Effector memory CD8-positive, alpha-beta T cell (primary cell): ENCODE results near the gene KIAA1210.

Experiments used
- ATAC-seq: fragments of 150-1000 bp; cut with Tn5 transposase; replicated peaks from 2 replicates; pipeline ENCODE4 v1.10.0; 2021; ENCODE audit warnings: mild to moderate bottlenecking, moderate library complexity
- DNase-seq, 3 experiments: peaks; one replicate each; pipeline ENCODE4 v3.0.0; 2021
- H3K27ac Mint-ChIP-seq, 2 donors: one replicate each; pipeline ENCODE4 v1.8.0; 2022; ENCODE audit warnings: mild to moderate bottlenecking in 2 of 2, mixed read lengths in 2 of 2, moderate library complexity in 2 of 2
- H3K27me3 Mint-ChIP-seq, 2 donors: one replicate each; pipeline ENCODE4 v1.8.0; 2022; ENCODE audit warnings: mixed read lengths in 2 of 2
- H3K36me3 Mint-ChIP-seq: one replicate; pipeline ENCODE4 v1.8.0; 2022; ENCODE audit warnings: mild to moderate bottlenecking, moderate library complexity, mixed read lengths; ENCODE audit not compliant: insufficient read depth
- H3K4me1 Mint-ChIP-seq, 2 donors: one replicate each; pipeline ENCODE4 v1.8.0; 2022; ENCODE audit warnings: low read depth in 2 of 2, mixed read lengths in 2 of 2
- H3K4me3 Mint-ChIP-seq, 2 donors: one replicate each; pipeline ENCODE4 v1.8.0; 2022; ENCODE audit warnings: mild to moderate bottlenecking in 2 of 2, mixed read lengths in 2 of 2, moderate library complexity in 2 of 2
- H3K9me3 Mint-ChIP-seq, 2 donors: one replicate each; pipeline ENCODE4 v1.8.0; 2022; ENCODE audit warnings: mixed read lengths in 2 of 2
- total RNA-seq, 9 experiments: gene quantifications; one replicate each; lab custom pipeline; 2026; lab: John Stamatoyannopoulos, UW

KIAA1210 gene
- total RNA-seq: 0 to 0.11 (median 0) reads per million in 9 experiments

DNA sequence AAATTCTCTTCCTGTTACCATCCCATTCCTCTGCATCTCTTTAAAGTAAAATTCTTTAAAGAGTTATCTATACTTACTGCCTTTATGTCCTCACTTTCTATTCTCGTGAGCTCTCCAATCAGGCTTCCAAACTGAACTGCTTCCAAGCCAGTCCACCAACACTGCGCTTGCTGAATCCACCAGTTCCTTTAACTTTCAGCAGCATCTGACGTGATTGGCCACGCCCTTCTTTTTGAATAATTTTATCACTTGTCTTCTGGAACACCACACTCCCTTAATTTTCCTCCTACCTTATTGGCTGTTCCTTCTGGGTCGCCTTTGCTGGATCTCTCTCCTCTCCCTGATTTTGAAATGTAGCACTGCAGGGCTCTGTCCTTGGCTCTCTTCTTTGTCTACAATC, at the start of gene KIAA1210:
Gene KIAA1210 (minus strand): TSS at position 163 of the 400 bp plus-strand sequence. CDS start 4,170 bp downstream, outside the sequence.
- H3K27ac Mint-ChIP-seq: no peak within 1 kb of the TSS

DNA sequence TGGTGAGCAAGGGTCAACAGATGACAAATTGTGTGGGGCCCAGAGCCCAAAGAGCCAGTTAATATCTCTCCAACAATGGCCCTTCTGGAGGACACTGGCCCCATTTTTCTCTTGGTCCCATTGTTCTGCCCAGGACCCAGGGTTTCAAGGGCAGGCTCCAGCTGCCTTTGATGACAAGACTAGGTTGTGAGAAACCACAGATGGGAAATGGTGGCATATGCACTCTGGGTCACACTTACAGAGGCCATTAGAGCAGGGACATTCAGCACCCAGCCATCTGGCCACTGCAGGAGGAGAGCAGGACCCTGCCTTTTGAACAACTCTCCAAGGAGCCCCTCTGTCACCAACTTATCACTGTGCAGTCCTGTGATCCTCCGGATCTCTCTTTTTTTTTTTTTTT, 49.7 kb upstream of the KIAA1210 start:
- Mint-ChIP-seq H3K4me1 (no peaks in the 10 kb centered on the region), H3K9me3 (no peaks in the 10 kb centered on the region), H3K27ac (no peak overlapping the region), H3K36me3 (peaks cover 3% of the 10 kb centered on the region), H3K4me3 (no peak overlapping the region), H3K27me3 (peaks cover 0 to 9% of the 10 kb centered on the region in 2 donors)
- no peak for ATAC-seq
- DNase-seq: no peak

More for the DNA sequence above, at the start of gene KIAA1210:
- Mint-ChIP-seq H3K4me3 (no peak within 1 kb of the TSS), H3K36me3 (no peaks in the 10 kb centered on the region), H3K27me3 (peaks cover 5 to 12% of the 10 kb centered on the region in 2 donors), H3K4me1 (peaks cover 0 to 3% of the 10 kb centered on the region in 2 donors), H3K9me3 (no peaks in the 10 kb centered on the region)
- ATAC-seq: no peak
- DNase-seq: no peak

DNA sequence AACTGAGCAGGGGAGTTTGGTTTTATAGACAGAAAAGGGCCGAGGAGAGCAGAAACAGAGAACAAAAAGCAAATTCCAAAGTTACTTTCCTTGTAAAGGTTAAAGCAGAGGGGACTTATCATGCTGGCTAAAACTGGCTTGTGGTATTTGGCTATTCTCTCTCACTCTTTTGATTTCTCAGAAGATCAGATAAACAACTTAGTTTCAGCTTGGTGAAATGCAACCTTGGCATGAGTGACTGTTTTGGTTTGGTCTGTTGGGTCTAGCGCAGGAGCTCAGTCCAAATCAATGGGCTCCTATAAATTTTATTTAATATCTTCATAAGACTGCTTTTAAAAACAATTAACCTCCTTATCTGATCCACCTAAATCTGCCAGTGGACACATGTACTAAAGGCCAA, 47.3 kb upstream of the KIAA1210 start:
- Mint-ChIP-seq H3K36me3 (peaks cover 3% of the 10 kb centered on the region), H3K9me3 (no peaks in the 10 kb centered on the region), H3K4me3 (no peak overlapping the region), H3K4me1 (no peaks in the 10 kb centered on the region), H3K27ac (no peak overlapping the region), H3K27me3 (peaks cover 0 to 12% of the 10 kb centered on the region in 2 donors)
- DNase-seq: no peak
- ATAC-seq: no peak

DNA sequence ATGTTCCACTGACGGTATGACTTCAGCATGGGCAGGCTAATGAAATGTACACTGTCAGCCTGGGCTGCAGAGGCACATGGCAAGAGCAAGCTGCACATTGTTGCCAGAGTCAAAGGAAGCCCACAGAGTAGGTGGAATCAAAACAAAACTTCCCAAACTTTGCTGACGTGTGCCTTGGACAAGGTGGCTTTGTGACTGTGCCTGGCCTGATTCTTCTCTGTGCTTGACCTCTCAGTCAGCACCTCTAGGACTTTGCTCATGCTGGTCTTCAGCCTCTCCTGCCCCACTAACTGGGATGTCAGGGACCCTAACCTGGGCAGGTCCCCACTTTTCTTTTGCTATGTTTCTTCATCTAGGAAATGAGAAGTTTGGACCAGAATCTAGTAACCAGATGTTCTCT, 40.5 kb upstream of the KIAA1210 start:
- DNase-seq (no peak), ATAC-seq (no peak)
- Mint-ChIP-seq H3K27ac (no peak overlapping the region), H3K9me3 (no peaks in the 10 kb centered on the region), H3K36me3 (no peaks in the 10 kb centered on the region), H3K4me1 (no peaks in the 10 kb centered on the region), H3K27me3 (peaks cover 0 to 12% of the 10 kb centered on the region in 2 donors), H3K4me3 (no peak overlapping the region)

DNA sequence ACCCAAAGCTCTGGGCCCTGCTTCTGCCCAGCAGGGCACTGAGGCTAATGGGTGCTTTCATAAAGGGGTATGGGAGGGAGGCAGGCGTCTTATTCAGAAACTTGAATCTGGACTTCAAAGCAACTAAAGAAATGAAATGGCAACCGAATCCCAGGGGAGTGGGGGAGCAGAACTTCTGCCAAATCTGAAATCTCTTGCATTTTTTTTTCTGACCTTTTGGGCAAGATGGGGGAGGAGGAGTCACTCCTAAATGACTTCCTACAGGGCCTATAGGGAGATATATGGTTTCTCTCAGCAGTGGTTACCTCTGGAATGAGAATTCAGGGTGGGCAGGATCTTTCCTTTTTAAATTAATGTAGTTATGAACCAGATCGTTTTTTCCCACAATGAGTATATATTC, 30.6 kb upstream of the KIAA1210 start:
- Mint-ChIP-seq H3K4me1 (no peaks in the 10 kb centered on the region), H3K9me3 (no peaks in the 10 kb centered on the region), H3K36me3 (no peaks in the 10 kb centered on the region), H3K4me3 (no peak overlapping the region), H3K27ac (no peak overlapping the region), H3K27me3 (peaks cover 19 to 30% of the 10 kb centered on the region in 2 donors)
- DNase-seq: no peak
- no peak for ATAC-seq

DNA sequence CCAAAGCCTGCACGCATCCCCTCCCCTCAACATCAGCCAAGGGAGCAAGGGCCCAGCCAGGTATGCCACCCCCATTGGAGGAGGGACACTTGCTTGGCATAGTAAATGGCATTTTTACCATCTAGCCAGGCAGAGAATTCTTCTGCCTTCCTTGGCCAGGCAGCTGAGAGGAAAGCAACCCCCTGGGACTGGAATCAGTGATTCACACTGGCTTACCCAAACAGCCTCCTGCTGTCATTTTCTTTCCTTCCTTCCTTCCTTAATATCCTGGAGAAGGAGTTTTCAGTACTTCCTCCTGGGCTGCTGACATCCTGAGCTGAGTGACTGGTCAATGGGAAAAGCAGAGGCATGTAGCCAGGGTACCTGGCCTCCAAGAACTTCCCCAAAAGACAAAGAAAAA, 28.6 kb upstream of the KIAA1210 start:
- Mint-ChIP-seq H3K4me3 (no peak overlapping the region), H3K4me1 (no peaks in the 10 kb centered on the region), H3K9me3 (no peaks in the 10 kb centered on the region), H3K36me3 (no peaks in the 10 kb centered on the region), H3K27me3 (peaks cover 19 to 30% of the 10 kb centered on the region in 2 donors), H3K27ac (no peak overlapping the region)
- ATAC-seq (no peak), DNase-seq (no peak)

DNA sequence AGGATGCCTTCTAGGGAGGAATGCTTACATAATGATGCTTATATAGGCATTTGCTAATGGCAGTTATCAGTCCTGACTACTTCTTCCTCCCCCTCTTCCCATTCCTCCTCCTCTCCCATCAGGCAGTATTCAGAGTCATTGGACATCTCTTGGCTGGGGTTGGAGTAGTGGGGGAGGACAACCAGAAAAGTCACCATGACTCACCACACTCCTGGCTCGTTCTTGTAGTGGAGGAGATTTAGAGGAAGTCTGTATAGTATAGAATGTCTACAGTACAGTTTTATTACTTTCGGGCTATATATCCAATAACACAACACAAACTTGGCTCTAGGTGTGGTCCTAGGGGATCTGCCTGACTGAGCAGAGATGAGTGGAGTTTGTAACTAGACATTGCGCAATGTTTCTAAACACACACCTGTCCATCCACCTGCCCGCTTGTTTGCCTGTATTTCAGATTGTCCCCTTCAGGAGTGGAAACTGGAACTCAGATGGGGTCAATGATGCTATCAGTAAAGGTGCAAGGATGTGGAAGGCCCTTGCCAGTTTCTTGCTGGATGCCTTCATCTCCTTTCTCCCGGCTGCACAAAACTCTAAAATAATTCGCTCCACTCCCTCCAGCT, 27.9 kb upstream of the KIAA1210 start:
- H3K27me3 Mint-ChIP-seq: peaks cover 15 to 27% of the 10 kb centered on the region in 2 donors
- no peak for DNase-seq
- no peaks in the 10 kb centered on the region for H3K36me3 Mint-ChIP-seq
- no peaks in the 10 kb centered on the region for H3K9me3 Mint-ChIP-seq
- H3K4me3 Mint-ChIP-seq: no peak overlapping the region
- H3K4me1 Mint-ChIP-seq: no peaks in the 10 kb centered on the region
- no peak overlapping the region for H3K27ac Mint-ChIP-seq
- no peak for ATAC-seq

DNA sequence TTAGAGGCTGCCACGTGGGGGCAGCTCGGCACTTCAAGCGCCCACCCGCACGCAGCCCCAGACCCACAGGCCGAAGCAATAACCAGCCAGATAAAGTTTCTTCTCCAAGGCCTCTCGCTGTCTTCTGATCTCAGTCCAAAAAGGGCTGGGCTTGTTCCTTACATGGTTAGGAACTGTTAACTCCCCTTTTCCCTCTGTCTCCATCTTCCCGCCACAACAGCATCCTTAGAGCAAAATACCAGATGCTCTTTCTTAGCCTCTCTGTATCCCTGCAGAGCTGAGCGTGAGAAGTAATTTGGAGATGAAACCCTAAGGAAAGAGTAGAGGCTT, 23.4 kb upstream of the KIAA1210 start:
- Mint-ChIP-seq H3K27ac (no peak overlapping the region), H3K4me3 (no peak overlapping the region), H3K9me3 (no peaks in the 10 kb centered on the region), H3K36me3 (no peaks in the 10 kb centered on the region), H3K27me3 (peaks cover 0 to 10% of the 10 kb centered on the region in 2 donors), H3K4me1 (no peaks in the 10 kb centered on the region)
- no peak for ATAC-seq
- no peak for DNase-seq

DNA sequence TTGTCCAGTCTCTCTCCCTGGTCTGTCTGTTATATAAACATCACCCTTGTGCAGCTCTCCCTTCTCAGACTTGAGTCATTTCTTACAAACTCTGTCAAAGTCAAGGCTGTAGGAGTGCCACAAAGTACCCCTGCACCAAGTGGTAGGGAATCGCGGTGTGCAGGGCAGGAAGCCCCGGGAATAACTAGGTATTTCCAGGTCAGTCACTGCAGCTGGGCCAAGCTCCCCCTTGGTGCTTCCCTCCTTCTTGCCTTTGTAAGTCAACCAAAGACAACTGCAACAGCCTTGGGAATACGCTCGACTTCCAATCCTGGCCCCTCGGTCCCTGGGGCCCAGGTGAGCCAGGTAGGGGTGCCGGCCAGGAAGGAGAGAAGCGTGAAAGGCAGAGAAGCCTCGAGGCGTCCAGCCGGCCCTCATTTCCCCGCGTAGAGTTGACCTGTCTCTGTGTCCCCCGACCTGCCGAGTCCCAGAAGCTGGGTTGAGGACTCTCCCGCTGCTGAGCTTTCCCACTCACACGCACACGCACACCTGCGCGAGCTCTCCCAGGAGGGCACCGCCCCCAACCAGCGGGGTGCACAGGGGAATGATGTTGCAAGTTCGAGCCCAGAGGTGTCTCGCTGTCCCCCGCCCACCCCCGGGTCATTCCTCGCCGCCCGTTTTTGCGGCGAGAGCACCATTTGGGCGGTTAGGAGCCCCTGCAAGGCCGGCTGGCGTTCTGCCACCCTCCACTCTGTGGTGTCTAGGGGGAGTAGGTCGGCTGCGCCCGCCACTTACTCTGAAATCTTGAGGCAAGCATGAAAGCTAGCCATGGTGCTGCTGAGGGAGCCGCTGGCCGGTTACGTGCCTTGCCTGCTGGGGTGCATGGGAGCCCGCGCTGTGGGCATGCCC, 22.8 kb upstream of the KIAA1210 start:
- Mint-ChIP-seq H3K4me1 (no peaks in the 10 kb centered on the region), H3K27me3 (peaks cover 0 to 9% of the 10 kb centered on the region in 2 donors), H3K9me3 (no peaks in the 10 kb centered on the region), H3K36me3 (no peaks in the 10 kb centered on the region), H3K27ac (no peak overlapping the region), H3K4me3 (no peak overlapping the region)
- no peak for DNase-seq
- ATAC-seq: no peak

DNA sequence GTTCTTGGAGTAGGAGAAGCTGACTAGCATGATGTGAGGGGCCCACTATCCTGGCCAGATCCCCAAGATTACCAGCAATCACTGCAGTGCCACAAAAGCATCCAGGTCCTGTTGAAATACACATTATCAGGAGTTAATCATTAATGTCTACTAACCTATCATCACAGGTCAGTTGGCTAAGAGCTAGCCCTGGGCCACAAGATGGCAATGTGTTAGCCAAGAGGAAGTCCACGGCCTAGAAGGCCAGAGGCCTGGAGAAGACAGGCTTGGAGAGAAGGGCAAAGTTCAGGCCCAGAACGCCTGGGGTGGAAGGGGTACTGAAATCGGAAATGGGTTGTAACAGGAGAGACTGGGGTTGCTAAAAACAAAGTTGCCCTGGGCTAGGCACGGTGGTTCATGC, 19.9 kb upstream of the KIAA1210 start:
- Mint-ChIP-seq H3K4me1 (no peaks in the 10 kb centered on the region), H3K27me3 (no peaks in the 10 kb centered on the region), H3K36me3 (no peaks in the 10 kb centered on the region), H3K4me3 (no peak overlapping the region), H3K9me3 (no peaks in the 10 kb centered on the region), H3K27ac (no peak overlapping the region)
- ATAC-seq (no peak), DNase-seq (no peak)

DNA sequence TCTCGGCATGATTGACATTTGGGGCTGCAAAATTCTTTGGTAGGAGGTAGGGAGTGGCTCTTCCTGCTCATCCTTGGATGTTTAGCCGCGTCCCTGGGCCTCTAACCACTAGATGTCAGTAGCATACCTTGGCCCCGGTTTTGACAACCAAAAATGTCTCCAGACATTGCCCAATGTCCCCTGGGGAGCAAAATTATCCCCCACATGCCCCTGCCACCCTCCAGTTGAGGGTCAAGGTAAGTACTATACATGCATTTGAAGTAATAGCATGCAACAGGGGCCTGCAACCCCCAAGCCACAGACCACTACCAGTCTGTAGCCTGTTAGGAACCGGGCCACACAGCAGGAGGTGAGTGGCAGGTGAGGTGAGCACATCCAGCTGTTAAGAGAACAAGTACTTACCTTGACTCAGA, 17.6 kb upstream of the KIAA1210 start:
- no peak for ATAC-seq
- no peak for DNase-seq
- no peaks in the 10 kb centered on the region for H3K36me3 Mint-ChIP-seq
- H3K27me3 Mint-ChIP-seq: no peaks in the 10 kb centered on the region
- no peaks in the 10 kb centered on the region for H3K9me3 Mint-ChIP-seq
- no peak overlapping the region for H3K27ac Mint-ChIP-seq
- H3K4me3 Mint-ChIP-seq: no peak overlapping the region
- H3K4me1 Mint-ChIP-seq: no peaks in the 10 kb centered on the region

DNA sequence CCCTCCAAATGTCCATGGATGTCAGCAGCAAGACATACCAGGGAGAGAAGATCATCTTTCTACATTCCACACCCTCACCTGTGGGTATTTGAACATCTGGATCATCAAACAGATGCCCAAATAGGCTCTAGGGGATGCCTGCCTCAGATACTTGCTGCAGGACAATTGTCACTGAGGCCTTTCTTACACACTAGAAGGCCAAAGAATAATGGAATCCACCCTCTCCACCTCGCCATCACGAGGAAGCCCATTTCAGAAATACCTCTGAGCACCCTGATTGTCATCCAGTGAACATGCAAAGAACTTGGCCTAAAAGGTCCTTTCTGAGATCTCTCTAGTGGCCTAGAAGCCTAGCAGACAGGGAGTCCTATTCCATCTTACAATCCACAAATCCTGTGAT, 6.9 kb upstream of the KIAA1210 start:
- ATAC-seq (no peak), DNase-seq (no peak)
- Mint-ChIP-seq H3K4me3 (no peak overlapping the region), H3K9me3 (no peaks in the 10 kb centered on the region), H3K27me3 (peaks cover 14 to 37% of the 10 kb centered on the region in 2 donors), H3K27ac (no peak overlapping the region), H3K36me3 (peaks cover 3% of the 10 kb centered on the region), H3K4me1 (peaks cover 0 to 2% of the 10 kb centered on the region in 2 donors)

DNA sequence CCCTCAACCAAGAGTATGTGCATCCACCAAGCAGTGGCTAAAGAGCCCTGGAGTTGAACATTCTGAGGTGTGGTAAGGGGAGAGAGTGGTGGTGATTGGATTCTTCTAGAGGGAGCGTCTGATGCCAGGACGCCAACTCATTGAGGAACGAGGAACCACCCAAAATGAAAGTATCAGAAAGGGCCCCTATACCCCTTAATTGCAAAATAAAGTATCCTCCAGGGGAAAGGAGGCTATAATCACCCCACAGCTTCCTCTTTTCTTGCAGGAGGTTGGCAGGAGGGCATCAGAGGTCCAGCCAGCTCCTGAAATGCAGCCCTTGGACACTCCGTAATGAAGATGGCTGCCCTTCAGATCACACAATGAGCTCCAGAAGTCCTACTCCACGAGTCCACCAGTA, 5.3 kb upstream of the KIAA1210 start:
- H3K27me3 Mint-ChIP-seq: peaks cover 14 to 38% of the 10 kb centered on the region in 2 donors
- no peak overlapping the region for H3K4me3 Mint-ChIP-seq
- DNase-seq (no peak), ATAC-seq (no peak)
- no peaks in the 10 kb centered on the region for H3K9me3 Mint-ChIP-seq
- no peaks in the 10 kb centered on the region for H3K4me1 Mint-ChIP-seq
- no peak overlapping the region for H3K27ac Mint-ChIP-seq
- H3K36me3 Mint-ChIP-seq: no peaks in the 10 kb centered on the region

DNA sequence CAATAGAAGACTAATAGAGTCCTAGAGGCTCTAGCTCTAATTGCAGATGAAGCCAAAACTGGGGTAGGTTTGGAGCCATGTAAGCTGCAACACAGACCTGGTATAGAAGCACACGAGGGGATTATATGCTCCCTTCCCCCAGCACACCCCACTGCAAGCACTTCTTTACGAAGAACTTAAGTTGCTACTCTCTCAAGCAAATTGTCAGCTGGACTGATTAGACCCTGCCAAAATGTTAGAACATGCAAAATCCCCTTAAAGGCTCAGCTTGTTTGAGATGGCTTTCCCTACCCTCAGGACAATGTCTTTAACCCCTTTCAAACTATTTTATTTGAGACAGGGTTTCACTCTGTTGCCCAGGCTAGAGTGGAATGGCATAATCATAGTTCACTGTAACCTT, 4.7 kb upstream of the KIAA1210 start:
- Mint-ChIP-seq H3K9me3 (no peaks in the 10 kb centered on the region), H3K4me1 (peaks cover 0 to 3% of the 10 kb centered on the region in 2 donors), H3K36me3 (no peaks in the 10 kb centered on the region), H3K27ac (no peak overlapping the region), H3K27me3 (peaks cover 14 to 38% of the 10 kb centered on the region in 2 donors), H3K4me3 (no peak overlapping the region)
- DNase-seq: no peak
- ATAC-seq: no peak
